Chondrocyte (in vitro differentiated cells): ENCODE data around the gene CTXN3. TPM values are rescaled to one million over a fixed set of nuclear protein-coding genes. Genes with fewer than 3 reads are reported as not detected.

Source experiments
- DNase-seq: peaks from one replicate; pipeline ENCODE4 v3.0.0; 2021; ENCODE audit warnings: mixed read lengths, low spot score
- H3K27ac Mint-ChIP-seq: one replicate; pipeline ENCODE4 v1.8.0; 2021; ENCODE audit warnings: mild to moderate bottlenecking, moderate library complexity, mixed read lengths; ENCODE audit not compliant: unreplicated experiment
- H3K27me3 Mint-ChIP-seq: 2 replicates; pipeline ENCODE4 v1.8.0; 2021; ENCODE audit warnings: low read depth, mixed read lengths
- H3K36me3 Mint-ChIP-seq: 2 replicates; pipeline ENCODE4 v1.8.0; 2021; ENCODE audit warnings: low read depth, mixed read lengths
- H3K4me1 Mint-ChIP-seq: 2 replicates; pipeline ENCODE4 v1.8.0; 2021; ENCODE audit warnings: low read depth, mild to moderate bottlenecking, mixed read lengths
- H3K4me3 Mint-ChIP-seq: one replicate; pipeline ENCODE4 v1.8.0; 2021; ENCODE audit warnings: mild to moderate bottlenecking, moderate library complexity, mixed read lengths; ENCODE audit not compliant: unreplicated experiment
- H3K9me3 Mint-ChIP-seq: 2 replicates; pipeline ENCODE4 v1.8.0; 2021; ENCODE audit warnings: low read depth, mixed read lengths
- CTCF ChIP-seq: fragments of 200-600 bp; sonication (generic); IDR thresholded peaks from 2 replicates; pipeline ENCODE4 v1.5.0; 2021; ENCODE audit warnings: antibody characterized with exemption, mild to moderate bottlenecking, moderate library complexity
- total RNA-seq: library from RNA; stranded (reverse); gene quantifications from 3 replicates; pipeline ENCODE4 v1.2.1, GENCODE V29; 2021

Gene CTXN3
- total RNA-seq, 1 donor from 2014 or later, result not detected

- H3K4me3 Mint-ChIP-seq, result no peak overlapping the region
- H3K9me3 Mint-ChIP-seq, result no peaks in the 10 kb centered on the region
- no peak for DNase-seq
- peaks cover 6% of the 10 kb centered on the region for H3K4me1 Mint-ChIP-seq
- TF ChIP-seq CTCF, result no peak
- no peaks in the 10 kb centered on the region for H3K36me3 Mint-ChIP-seq
- no peaks in the 10 kb centered on the region for H3K27me3 Mint-ChIP-seq
- H3K27ac Mint-ChIP-seq, result no peak overlapping the region
These were observed 46.4 kb upstream of the CTXN3 start for GRCh38 chr5:127602481-127602880.

- Mint-ChIP-seq H3K9me3 (no peaks in the 10 kb centered on the region), H3K27ac (no peak overlapping the region), H3K4me1 (peaks cover 6% of the 10 kb centered on the region), H3K36me3 (no peaks in the 10 kb centered on the region), H3K27me3 (no peaks in the 10 kb centered on the region), H3K4me3 (no peak overlapping the region)
- no peak for TF ChIP-seq CTCF
- DNase-seq, result no peak
These were observed 45.7 kb upstream of the CTXN3 start for GRCh38 chr5:127602896-127603844.

- Mint-ChIP-seq H3K27me3 (no peaks in the 10 kb centered on the region), H3K9me3 (no peaks in the 10 kb centered on the region), H3K36me3 (no peaks in the 10 kb centered on the region), H3K4me1 (peaks cover 2% of the 10 kb centered on the region), H3K4me3 (no peak overlapping the region), H3K27ac (no peak overlapping the region)
- no peak for DNase-seq
- TF ChIP-seq CTCF, result no peak
These were observed 40.7 kb upstream of the CTXN3 start for GRCh38 chr5:127608077-127608660.

GRCh38 chr5:127609011-127609410 lies 39.9 kb upstream of the CTXN3 start:
- Mint-ChIP-seq H3K4me1 (peaks cover 2% of the 10 kb centered on the region), H3K4me3 (no peak overlapping the region), H3K36me3 (no peaks in the 10 kb centered on the region), H3K27me3 (no peaks in the 10 kb centered on the region), H3K9me3 (no peaks in the 10 kb centered on the region), H3K27ac (no peak overlapping the region)
- no peak for DNase-seq
- TF ChIP-seq CTCF, result no peak

GRCh38 chr5:127609957-127610356 lies 38.9 kb upstream of the CTXN3 start:
- Mint-ChIP-seq H3K4me3 (no peak overlapping the region), H3K27ac (no peak overlapping the region), H3K27me3 (no peaks in the 10 kb centered on the region), H3K4me1 (peaks cover 2% of the 10 kb centered on the region), H3K36me3 (no peaks in the 10 kb centered on the region), H3K9me3 (no peaks in the 10 kb centered on the region)
- DNase-seq, result no peak
- no peak for TF ChIP-seq CTCF
